Osteocyte (in vitro differentiated cells): ENCODE measurements around the gene RGS18. TPM values are rescaled to one million over a fixed set of nuclear protein-coding genes. Genes with fewer than 3 reads are reported as not detected.

ENCODE experiments used
- DNase-seq: peaks from one replicate; pipeline ENCODE4 v3.0.0; 2021; ENCODE audit warnings: mixed read lengths; ENCODE audit not compliant: unreplicated experiment; ENCODE audit errors: extremely low spot score
- H3K27ac Mint-ChIP-seq: one replicate; pipeline ENCODE4 v1.8.0; 2021; ENCODE audit warnings: mild to moderate bottlenecking, mixed read lengths; ENCODE audit not compliant: unreplicated experiment
- H3K27me3 Mint-ChIP-seq: one replicate; pipeline ENCODE4 v1.8.0; 2021; ENCODE audit warnings: mixed read lengths; ENCODE audit not compliant: unreplicated experiment
- H3K36me3 Mint-ChIP-seq: one replicate; pipeline ENCODE4 v1.8.0; 2021; ENCODE audit warnings: mixed read lengths; ENCODE audit not compliant: unreplicated experiment
- H3K4me1 Mint-ChIP-seq: one replicate; pipeline ENCODE4 v1.8.0; 2021; ENCODE audit warnings: mixed read lengths; ENCODE audit not compliant: unreplicated experiment
- H3K4me3 Mint-ChIP-seq: one replicate; pipeline ENCODE4 v1.8.0; 2021; ENCODE audit warnings: mild to moderate bottlenecking, moderate library complexity, mixed read lengths; ENCODE audit not compliant: unreplicated experiment
- H3K9me3 Mint-ChIP-seq: one replicate; pipeline ENCODE4 v1.8.0; 2021; ENCODE audit warnings: mixed read lengths; ENCODE audit not compliant: unreplicated experiment
- total RNA-seq: library from RNA; stranded (reverse); gene quantifications from 2 replicates; pipeline ENCODE4 v1.2.1, GENCODE V29; 2021
- TF ChIP-seq, protein P1 (sequence below): fragments of 200-600 bp; sonication (generic); IDR thresholded peaks from 2 replicates; pipeline ENCODE4 v1.5.0; 2021; ENCODE audit warnings: antibody characterized with exemption, mild to moderate bottlenecking, moderate library complexity

Gene RGS18
- total RNA-seq, 1 donor from 2014 or later = not detected

DNA sequence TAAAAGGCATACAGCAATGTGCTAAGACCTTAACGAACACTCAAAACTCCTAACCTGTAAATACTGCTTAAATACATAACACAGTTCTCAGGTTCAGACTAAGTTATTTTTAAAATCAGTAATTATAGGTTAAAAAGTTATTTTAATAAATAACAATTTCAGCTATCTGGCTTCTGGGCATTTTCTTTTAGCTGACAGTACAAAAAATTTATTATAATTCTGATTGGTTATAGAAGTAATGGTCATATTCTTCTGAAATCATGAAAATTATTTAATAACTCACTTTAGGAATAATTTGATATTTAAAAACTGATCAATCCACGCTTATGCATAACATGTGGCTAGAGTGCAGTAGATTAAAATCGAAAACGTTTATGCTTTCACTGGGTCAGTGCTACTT is 10.7 kb downstream of the RGS18 start:
- no peak for DNase-seq
- no peak overlapping the region for H3K27ac Mint-ChIP-seq
- H3K4me1 Mint-ChIP-seq = no peaks in the 10 kb centered on the region
- no peak overlapping the region for H3K4me3 Mint-ChIP-seq
- H3K9me3 Mint-ChIP-seq = peaks cover 17% of the 10 kb centered on the region
- H3K27me3 Mint-ChIP-seq = no peaks in the 10 kb centered on the region
- peaks cover 4% of the 10 kb centered on the region for H3K36me3 Mint-ChIP-seq
- TF ChIP-seq, protein P1, sequence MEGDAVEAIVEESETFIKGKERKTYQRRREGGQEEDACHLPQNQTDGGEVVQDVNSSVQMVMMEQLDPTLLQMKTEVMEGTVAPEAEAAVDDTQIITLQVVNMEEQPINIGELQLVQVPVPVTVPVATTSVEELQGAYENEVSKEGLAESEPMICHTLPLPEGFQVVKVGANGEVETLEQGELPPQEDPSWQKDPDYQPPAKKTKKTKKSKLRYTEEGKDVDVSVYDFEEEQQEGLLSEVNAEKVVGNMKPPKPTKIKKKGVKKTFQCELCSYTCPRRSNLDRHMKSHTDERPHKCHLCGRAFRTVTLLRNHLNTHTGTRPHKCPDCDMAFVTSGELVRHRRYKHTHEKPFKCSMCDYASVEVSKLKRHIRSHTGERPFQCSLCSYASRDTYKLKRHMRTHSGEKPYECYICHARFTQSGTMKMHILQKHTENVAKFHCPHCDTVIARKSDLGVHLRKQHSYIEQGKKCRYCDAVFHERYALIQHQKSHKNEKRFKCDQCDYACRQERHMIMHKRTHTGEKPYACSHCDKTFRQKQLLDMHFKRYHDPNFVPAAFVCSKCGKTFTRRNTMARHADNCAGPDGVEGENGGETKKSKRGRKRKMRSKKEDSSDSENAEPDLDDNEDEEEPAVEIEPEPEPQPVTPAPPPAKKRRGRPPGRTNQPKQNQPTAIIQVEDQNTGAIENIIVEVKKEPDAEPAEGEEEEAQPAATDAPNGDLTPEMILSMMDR = no peak

DNA sequence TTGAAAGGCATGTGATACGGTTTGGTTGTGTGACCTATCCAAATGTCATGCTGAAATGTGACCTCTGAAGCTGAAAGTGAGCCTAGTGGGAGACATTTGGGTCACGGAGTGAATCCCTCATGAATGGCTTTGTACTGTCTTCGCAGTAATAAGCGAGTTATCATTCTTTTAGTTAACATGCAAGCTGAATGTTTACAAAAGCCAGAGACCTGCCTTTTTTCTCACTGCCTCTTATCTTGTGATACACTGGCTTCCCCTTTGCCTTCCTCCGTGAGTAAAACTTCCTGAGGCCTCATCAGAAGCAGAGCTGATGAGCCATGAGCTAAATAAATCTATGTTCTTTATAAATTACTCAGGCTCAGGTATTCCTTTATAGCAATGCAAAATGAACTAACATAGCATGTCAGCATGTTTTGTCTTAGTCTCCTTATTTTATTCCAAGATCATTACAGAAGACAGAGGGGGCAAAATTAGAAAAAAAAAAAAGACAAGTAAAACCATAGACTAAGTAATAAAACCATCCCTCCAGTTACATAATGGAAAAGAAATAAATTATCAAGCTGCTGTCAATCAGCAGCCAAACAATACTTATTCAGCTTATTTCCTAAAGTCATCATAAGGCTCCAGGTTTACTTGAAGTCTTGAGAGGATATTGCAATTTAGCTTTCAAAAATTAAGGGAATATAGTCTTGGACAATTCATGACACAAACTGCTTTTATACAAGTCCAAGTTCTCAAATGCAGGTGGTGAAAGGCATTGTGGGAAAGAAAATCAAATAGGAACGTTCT is 12.1 kb downstream of the RGS18 start:
- peaks cover 3% of the 10 kb centered on the region for H3K36me3 Mint-ChIP-seq
- no peak overlapping the region for H3K27ac Mint-ChIP-seq
- no peak overlapping the region for H3K4me3 Mint-ChIP-seq
- H3K9me3 Mint-ChIP-seq = peaks cover 15% of the 10 kb centered on the region
- DNase-seq = no peak
- H3K4me1 Mint-ChIP-seq = no peaks in the 10 kb centered on the region
- no peaks in the 10 kb centered on the region for H3K27me3 Mint-ChIP-seq
- TF ChIP-seq, protein P1 = no peak

GRCh38 chr1:192171123-192171522 is 12.9 kb downstream of the RGS18 start:
- H3K9me3 Mint-ChIP-seq = peaks cover 13% of the 10 kb centered on the region
- DNase-seq = no peak
- H3K36me3 Mint-ChIP-seq = peaks cover 3% of the 10 kb centered on the region
- no peak overlapping the region for H3K4me3 Mint-ChIP-seq
- H3K4me1 Mint-ChIP-seq = no peaks in the 10 kb centered on the region
- TF ChIP-seq, protein P1 = no peak
- no peaks in the 10 kb centered on the region for H3K27me3 Mint-ChIP-seq
- H3K27ac Mint-ChIP-seq = no peak overlapping the region

- Mint-ChIP-seq H3K4me1 (no peaks in the 10 kb centered on the region), H3K9me3 (peaks cover 9% of the 10 kb centered on the region), H3K4me3 (no peak overlapping the region), H3K27ac (no peak overlapping the region), H3K36me3 (peaks cover 3% of the 10 kb centered on the region), H3K27me3 (no peaks in the 10 kb centered on the region)
- DNase-seq = no peak
- TF ChIP-seq, protein P1 = no peak
Measured at GRCh38 chr1:192175971-192176370, 17.7 kb downstream of the RGS18 start.

DNA sequence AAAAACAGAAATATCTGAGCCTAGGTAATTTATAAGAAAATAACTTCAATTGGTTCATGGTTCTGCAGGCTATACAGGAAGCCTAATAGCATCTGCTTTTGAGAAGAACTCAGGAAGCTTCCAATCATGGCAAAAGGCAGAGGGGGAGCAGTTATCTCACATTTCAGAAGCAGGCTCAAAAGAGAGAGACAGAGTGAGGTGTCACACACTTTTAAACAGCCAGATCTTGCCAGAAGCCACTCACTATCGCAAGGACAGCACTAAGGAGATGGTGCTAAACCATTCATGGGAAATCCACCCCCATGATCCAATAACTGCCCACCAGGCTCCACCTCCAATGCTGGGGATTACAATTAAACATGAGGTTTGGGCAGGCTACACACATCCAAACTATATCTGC is 25.5 kb downstream of the RGS18 start:
- no peaks in the 10 kb centered on the region for H3K4me1 Mint-ChIP-seq
- H3K9me3 Mint-ChIP-seq = no peaks in the 10 kb centered on the region
- no peaks in the 10 kb centered on the region for H3K27me3 Mint-ChIP-seq
- no peak for DNase-seq
- H3K4me3 Mint-ChIP-seq = no peak overlapping the region
- H3K36me3 Mint-ChIP-seq = no peaks in the 10 kb centered on the region
- no peak overlapping the region for H3K27ac Mint-ChIP-seq
- TF ChIP-seq, protein P1 = no peak
